ENCODE data around the gene SLC15A5.

Gene SLC15A5

GRCh38 chr12:16168078-16168477 lies 109.4 kb downstream of the SLC15A5 start:
- no peak for DNase-seq

GRCh38 chr12:16166563-16167470 lies 110.7 kb downstream of the SLC15A5 start:
- no peak for DNase-seq

GRCh38 chr12:16165506-16165905 lies 112.0 kb downstream of the SLC15A5 start:
- DNase-seq, result no peak

- no peak for DNase-seq
Observed at GRCh38 chr12:16163901-16164300, 113.6 kb downstream of the SLC15A5 start.

GRCh38 chr12:16163146-16163545 lies 114.3 kb downstream of the SLC15A5 start:
- DNase-seq, result no peak

- no peak for DNase-seq
Observed at GRCh38 chr12:16159571-16159970, 117.9 kb downstream of the SLC15A5 start.

GRCh38 chr12:16158050-16158449 lies 119.4 kb downstream of the SLC15A5 start:
- DNase-seq, result no peak

GRCh38 chr12:16155938-16156337 lies 121.5 kb downstream of the SLC15A5 start:
- DNase-seq, result no peak

- DNase-seq, result no peak
Observed at GRCh38 chr12:16154990-16155389, 122.5 kb downstream of the SLC15A5 start.

- no peak for DNase-seq
Observed at GRCh38 chr12:16152885-16153673, 124.4 kb downstream of the SLC15A5 start.

- DNase-seq, result no peak
Observed at GRCh38 chr12:16150276-16150675, 127.2 kb downstream of the SLC15A5 start.

- DNase-seq, result no peak
Observed at GRCh38 chr12:16148938-16149337, 128.5 kb downstream of the SLC15A5 start.
